ENCODE measurements around the gene CEP290. TPM values are rescaled to one million over a fixed set of nuclear protein-coding genes. Genes with fewer than 3 reads are reported as not detected.

Gene CEP290
- total and polyA plus RNA-seq, 2 donors (not counting 3 experiments of a cell fraction or from before 2014, with no cell fraction given) = 3.9 to 16.5 TPM

DNA sequence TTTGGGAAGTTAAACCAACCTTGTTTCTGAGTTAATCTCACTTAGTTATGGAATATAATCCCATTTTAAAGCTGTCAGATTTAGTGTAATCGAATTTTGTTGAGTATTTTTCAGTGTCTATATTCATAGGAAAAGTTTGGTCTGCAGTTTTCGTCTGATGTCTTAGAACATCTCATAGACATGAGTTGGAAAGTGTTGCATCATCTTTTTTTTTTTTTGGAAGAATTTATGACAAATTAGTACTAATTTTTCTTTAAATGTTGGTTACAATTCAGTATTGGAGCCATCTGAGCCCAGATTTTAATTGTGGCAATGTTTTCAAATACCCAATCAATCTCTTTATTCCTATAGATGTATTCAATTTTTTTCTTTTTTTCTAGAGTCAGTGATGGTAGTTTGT lies 140.6 kb downstream of the CEP290 start:
- TF ChIP-seq JUN (IDR thresholded peaks at IDR 0.05; ENCODE audit: borderline replicate concordance, insufficient read depth, insufficient read length, low read depth) = no peak
- CTCF ChIA-PET = no interaction called here
- no peaks in the 10 kb centered on the region for H4K20me1 ChIP-seq (replicated peaks; ENCODE audit: control insufficient read depth, extremely low read depth, insufficient read depth, low read length)
- H3K27ac ChIP-seq (ENCODE audit: insufficient read depth, low read depth, low read length) = no peak overlapping the region
- DNase-seq (ENCODE audit: low read depth, low spot score) (no peak), FAIRE-seq (no peak)
- no peak overlapping the region for H3K9ac ChIP-seq (replicated peaks; ENCODE audit: extremely low read depth, insufficient read depth, low read length)
- H3K27me3 ChIP-seq (ENCODE audit: control insufficient read depth in 2 of 2, insufficient read depth in 2 of 2, low read length in 2 of 2) = no peaks in the 10 kb centered on the region
- no peak overlapping the region for H3K4me3 ChIP-seq (replicated peaks in 1 of 3; ENCODE audit: insufficient read depth in 1 of 3, low read depth in 1 of 3, low read length in 3 of 3)
- H3K79me2 ChIP-seq (ENCODE audit: control insufficient read depth, insufficient read depth, low read length) = no peaks in the 10 kb centered on the region
- POLR2A ChIA-PET = no interaction called here
- BruUV-seq (replicated peaks) = no TSS peak
- H3K36me3 ChIP-seq (ENCODE audit: control insufficient read depth in 2 of 2, extremely low read depth in 1 of 2, insufficient read depth in 2 of 2, low read length in 2 of 2) = no peaks in the 10 kb centered on the region
- no peak overlapping the region for H2AFZ ChIP-seq (ENCODE audit: low read depth, low read length)
- H3K9me1 ChIP-seq (replicated peaks; ENCODE audit: control insufficient read depth, extremely low read depth, insufficient read depth, low read length) = no peaks in the 10 kb centered on the region
- no peaks in the 10 kb centered on the region for H3K4me1 ChIP-seq (ENCODE audit: control insufficient read depth, extremely low read depth, insufficient read depth, low read length)
- intact Hi-C loops (cut with micrococcal nuclease) (no loop called here), dilution Hi-C loops (cut with MboI; ENCODE audit: extremely low pct_ligation_motif_present, low sequenced_read_pairs) (no loop called here)
- no peak overlapping the region for H3K4me2 ChIP-seq (ENCODE audit: insufficient read depth, low read length)
- no peaks in the 10 kb centered on the region for H3K9me3 ChIP-seq (replicated peaks; ENCODE audit: control insufficient read depth, insufficient read depth, low read length)

Small RNA genes lying within 50 kb of the gene (small RNA-seq; reads per million reads assigned to genes)
- gene RNA5SP364 (ENCODE audit: insufficient read depth, insufficient read length, low read depth, low replicate concordance) = not detected

Other genes starting within 250 kb of the CEP290 start
- gene C12orf50, start 112.7 kb downstream of the CEP290 start, total RNA-seq = 0.30 and 0.31 TPM in 2 replicates
- not detected in 2 replicates for gene C12orf50, start 112.7 kb downstream of the CEP290 start, polyA plus RNA-seq
- gene TMTC3, start 219 bp upstream of the CEP290 start, total RNA-seq = 34.5 and 36.5 TPM in 2 replicates
- gene TMTC3, start 219 bp upstream of the CEP290 start, polyA plus RNA-seq = 6.5 and 7.8 TPM in 2 replicates

All from endothelial cell of umbilical vein (primary cell).